ENCODE measurements around the gene PDRG1.

Gene PDRG1

DNA sequence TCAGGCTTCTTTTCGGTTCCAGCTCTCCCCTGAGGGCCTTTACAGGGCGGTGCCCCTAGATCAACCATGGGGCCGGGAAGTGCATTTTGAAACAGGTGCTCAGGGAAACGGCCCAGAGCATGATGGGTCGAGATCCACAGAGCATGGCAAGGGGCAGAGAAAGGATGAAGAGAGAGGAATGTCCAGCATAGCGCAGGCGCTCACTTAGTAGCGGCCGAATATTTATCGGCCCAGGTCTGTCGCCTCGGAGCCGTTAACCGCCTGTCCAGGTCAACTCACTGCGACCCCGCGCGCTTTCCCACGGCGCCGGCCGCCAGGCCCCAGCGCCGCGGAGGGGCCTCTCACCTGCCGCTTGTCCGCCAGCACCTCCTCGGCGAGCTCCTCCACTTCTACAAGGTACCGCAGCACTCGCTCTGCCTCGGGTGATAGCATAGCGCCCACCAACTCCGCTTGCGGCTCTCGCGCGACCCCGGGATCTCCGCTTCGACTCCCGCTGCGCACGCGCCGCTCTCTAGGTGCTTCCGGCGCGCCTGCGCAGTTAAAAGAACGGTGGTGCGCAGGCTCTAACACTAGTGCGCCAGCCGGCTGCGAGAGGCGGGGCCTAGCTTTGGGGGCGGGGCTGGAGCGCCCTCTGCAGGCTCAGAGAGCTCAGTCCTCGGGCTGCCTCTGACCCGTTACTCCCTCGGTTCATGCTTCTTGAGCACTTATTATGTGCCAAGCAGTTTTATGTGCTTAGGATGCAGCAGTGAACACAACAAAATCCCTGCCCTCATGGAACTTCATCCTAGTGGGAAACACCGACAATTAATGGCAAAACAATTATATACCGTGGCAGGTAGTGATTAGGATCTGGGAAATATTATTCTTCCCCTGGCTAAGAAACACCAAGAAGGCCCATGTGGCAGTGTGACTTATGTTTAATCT lies at the start of gene PDRG1:
Gene PDRG1 (minus strand): TSS at position 517 of the 924 bp plus-strand sequence. CDS start 85 bp downstream, at position 432.
- TF ChIP-seq, protein P1, sequence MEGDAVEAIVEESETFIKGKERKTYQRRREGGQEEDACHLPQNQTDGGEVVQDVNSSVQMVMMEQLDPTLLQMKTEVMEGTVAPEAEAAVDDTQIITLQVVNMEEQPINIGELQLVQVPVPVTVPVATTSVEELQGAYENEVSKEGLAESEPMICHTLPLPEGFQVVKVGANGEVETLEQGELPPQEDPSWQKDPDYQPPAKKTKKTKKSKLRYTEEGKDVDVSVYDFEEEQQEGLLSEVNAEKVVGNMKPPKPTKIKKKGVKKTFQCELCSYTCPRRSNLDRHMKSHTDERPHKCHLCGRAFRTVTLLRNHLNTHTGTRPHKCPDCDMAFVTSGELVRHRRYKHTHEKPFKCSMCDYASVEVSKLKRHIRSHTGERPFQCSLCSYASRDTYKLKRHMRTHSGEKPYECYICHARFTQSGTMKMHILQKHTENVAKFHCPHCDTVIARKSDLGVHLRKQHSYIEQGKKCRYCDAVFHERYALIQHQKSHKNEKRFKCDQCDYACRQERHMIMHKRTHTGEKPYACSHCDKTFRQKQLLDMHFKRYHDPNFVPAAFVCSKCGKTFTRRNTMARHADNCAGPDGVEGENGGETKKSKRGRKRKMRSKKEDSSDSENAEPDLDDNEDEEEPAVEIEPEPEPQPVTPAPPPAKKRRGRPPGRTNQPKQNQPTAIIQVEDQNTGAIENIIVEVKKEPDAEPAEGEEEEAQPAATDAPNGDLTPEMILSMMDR (IDR thresholded peaks at IDR 0.05; ENCODE audit: low read depth, low read length), result peak; percentile 80
- peak within 1 kb of the TSS; percentile 96 for H3K4me3 ChIP-seq (ENCODE audit: low read depth, low read length)

GRCh38 chr20:31998246-31998645 lies 46.4 kb upstream of the PDRG1 start:
- no peak overlapping the region for H3K4me3 ChIP-seq (ENCODE audit: low read depth, low read length)
- TF ChIP-seq, protein P1 (IDR thresholded peaks at IDR 0.05; ENCODE audit: low read depth, low read length), result no peak

DNA sequence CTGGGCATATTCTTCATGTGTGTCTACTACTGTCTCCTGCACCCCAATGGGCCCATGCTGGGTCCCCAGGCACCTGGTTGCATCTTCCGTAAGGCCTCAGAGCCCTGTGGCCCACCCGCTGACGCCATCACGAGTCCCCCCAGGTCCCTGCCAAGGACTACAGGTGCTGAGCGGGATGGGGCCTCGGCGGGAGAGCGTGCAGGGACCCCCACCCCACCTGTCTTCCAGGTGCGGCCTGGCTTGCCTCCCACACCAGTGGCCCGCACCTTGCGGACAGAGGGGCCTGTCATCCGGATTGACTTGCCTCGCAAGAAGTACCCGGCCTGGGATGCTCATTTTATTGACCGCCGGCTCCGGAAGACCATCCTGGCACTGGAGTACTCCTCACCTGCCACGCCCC lies 45.1 kb upstream of the PDRG1 start:
- TF ChIP-seq, protein P1 (IDR thresholded peaks at IDR 0.05; ENCODE audit: low read depth, low read length), result no peak
- H3K4me3 ChIP-seq (ENCODE audit: low read depth, low read length), result no peak overlapping the region

DNA sequence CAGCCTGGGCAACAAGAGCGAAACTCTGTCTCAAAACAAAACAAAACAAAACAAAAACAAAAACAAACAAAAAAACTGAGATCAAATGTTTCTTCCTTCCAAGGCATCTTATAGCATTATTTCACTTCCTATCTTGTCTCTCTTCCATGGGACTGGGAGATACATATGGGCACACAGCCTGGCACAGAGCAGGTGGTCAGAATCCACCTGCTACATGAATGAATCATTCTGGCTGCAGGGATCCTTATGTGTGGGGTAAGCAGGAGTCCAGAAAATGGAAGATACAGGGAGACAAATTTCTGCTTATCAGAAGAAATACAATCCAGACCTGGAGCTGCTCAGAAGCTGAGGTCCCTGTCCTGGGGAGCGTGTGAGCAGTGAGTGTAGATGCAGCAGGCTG lies 40.2 kb upstream of the PDRG1 start:
- H3K4me3 ChIP-seq (ENCODE audit: low read depth, low read length), result no peak overlapping the region
- TF ChIP-seq, protein P1 (IDR thresholded peaks at IDR 0.05; ENCODE audit: low read depth, low read length), result no peak

- TF ChIP-seq, protein P1 (IDR thresholded peaks at IDR 0.05; ENCODE audit: low read depth, low read length), result no peak
- no peak overlapping the region for H3K4me3 ChIP-seq (ENCODE audit: low read depth, low read length)
Measured at GRCh38 chr20:31991339-31991705, 39.5 kb upstream of the PDRG1 start.

DNA sequence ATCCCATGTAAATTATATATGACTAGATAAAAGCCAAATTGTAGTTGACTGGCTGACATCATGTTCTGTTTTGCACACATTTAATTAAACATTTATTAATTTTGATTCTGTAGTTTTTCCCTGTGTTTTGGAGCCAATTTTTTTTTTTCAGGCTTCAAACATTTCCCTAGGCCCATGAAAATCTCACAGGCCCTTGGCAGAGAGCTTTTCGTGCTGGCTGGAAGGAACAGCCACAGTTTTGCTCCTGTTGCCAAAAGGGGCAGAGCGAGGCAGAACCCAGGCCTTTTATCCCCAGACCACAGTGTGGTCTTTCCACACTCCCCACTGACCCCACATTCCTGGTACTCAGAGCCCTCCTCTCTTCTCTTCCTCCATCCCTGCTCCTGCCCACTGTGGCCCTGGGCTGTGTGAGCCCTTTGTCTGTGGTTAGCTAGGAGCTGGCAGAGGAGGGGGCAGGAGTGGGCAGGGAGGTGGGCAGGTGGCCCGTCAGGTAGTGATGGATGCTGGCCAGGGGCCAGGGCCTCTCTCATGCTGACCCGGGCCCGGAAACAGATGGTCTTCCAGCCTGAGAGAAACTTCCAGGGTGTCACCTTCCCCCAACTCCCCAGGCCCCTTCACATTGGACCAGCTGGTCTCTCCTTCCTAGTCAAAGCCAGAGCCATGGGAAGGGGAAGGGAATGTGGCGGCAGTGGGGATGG lies 38.9 kb upstream of the PDRG1 start:
- TF ChIP-seq, protein P1 (IDR thresholded peaks at IDR 0.05; ENCODE audit: low read depth, low read length), result no peak

More for the DNA sequence above, 38.9 kb upstream of the PDRG1 start:
- H3K4me3 ChIP-seq (ENCODE audit: low read depth, low read length), result no peak overlapping the region
